Transverse colon (tissue), 4 donors: ENCODE data around the gene CCDC186. TPM values are rescaled to one million over a fixed set of nuclear protein-coding genes. Genes with fewer than 3 reads are reported as not detected.
A peak's percentile ranks its signal among the peaks of the same experiment; 100 is the strongest.

Source experiments
- DNase-seq: peaks from one replicate; pipeline ENCODE4 v3.0.0-alpha.2; 2019
- H3K27ac ChIP-seq, 4 donors: fragments of 200-600 bp; sonication (generic); 2 replicates each; pipeline ENCODE4 v1.5.1; 2016 to 2018; ENCODE audit warnings: inconsistent platforms in 4 of 4
- H3K27me3 ChIP-seq: fragments of 200-600 bp; sonication (generic); 2 replicates; pipeline ENCODE4 v1.5.1; 2017; ENCODE audit warnings: inconsistent platforms
- H3K36me3 ChIP-seq, 4 donors: fragments of 200-600 bp; sonication (generic); 2 replicates each; pipeline ENCODE4 v1.5.1; 2017 to 2019; ENCODE audit warnings: inconsistent platforms in 4 of 4
- H3K4me1 ChIP-seq, 4 donors: fragments of 200-600 bp; sonication (generic); 2 replicates each; pipeline ENCODE4 v1.5.1; 2017 to 2020; ENCODE audit warnings: inconsistent platforms in 4 of 4
- H3K4me3 ChIP-seq, 4 donors: fragments of 200-600 bp; sonication (generic); 1 replicate in 1 of 4; 2 replicates in 3 of 4; pipeline versions ENCODE4 v1.5.1 to v1.6.1; 2017 to 2019; ENCODE audit warnings: inconsistent platforms in 4 of 4
- H3K9me3 ChIP-seq, 2 donors: fragments of 200-600 bp; sonication (generic); 2 replicates each; pipeline ENCODE4 v1.5.1; 2017 to 2019; ENCODE audit warnings: inconsistent platforms in 2 of 2
- CTCF ChIP-seq, 5 experiments: fragments of 200-600 bp in 3 of 5; fragments of 450-650 bp in 2 of 5; sonication (generic) in 3 of 5; IDR thresholded peaks; 1 replicate in 2 of 5; 2 replicates in 3 of 5; pipeline ENCODE4 v1.5.1; 2016 to 2017; ENCODE audit warnings: antibody characterized with exemption in 5 of 5, inconsistent platforms in 3 of 5, mild to moderate bottlenecking in 2 of 5, moderate library complexity in 1 of 5
- EP300 ChIP-seq: sonication (generic); formaldehyde crosslinking; IDR thresholded peaks from one replicate; pipeline ENCODE4 v1.6.1; 2017; ENCODE audit warnings: antibody characterized with exemption, low read depth
- POLR2A ChIP-seq: fragments of 450-650 bp; IDR thresholded peaks from one replicate; pipeline ENCODE4 v1.6.1; 2016; ENCODE audit warnings: antibody characterized with exemption, mild to moderate bottlenecking, moderate library complexity
- POLR2AphosphoS5 ChIP-seq, 3 donors: sonication (generic); formaldehyde crosslinking; IDR thresholded peaks; one replicate each; pipeline ENCODE4 v1.6.1; 2016; ENCODE audit warnings: antibody characterized with exemption in 3 of 3
- WGBS, 2 donors: methylation state at CpG; one replicate each; pipeline ENCODE4 v1.1.5; 2018; ENCODE audit warnings: low coverage in 1 of 2; 5-methylcytosine and 5-hydroxymethylcytosine counted together
- in situ Hi-C, 4 donors: fragments of 200-750 bp; cut with MboI; loops; one replicate each; pipeline versions ENCODE4 v1.15.0 to v1.15.1; 2017; ENCODE audit warnings: low sequenced_read_pairs in 3 of 4, low pct_ligation_motif_present in 1 of 4, low pct_unique_long_range_greater_than_20kb in 1 of 4
- intact Hi-C: fragments of 100-400 bp; cut with DNase I; formaldehyde crosslinking; loops from one replicate; pipeline ENCODE4 v1.15.1; 2023; ENCODE audit warnings: low total_unique reads
- total RNA-seq, 4 donors: library from RNA; depleted of rRNA; stranded (reverse); fragments of >200 nt; gene quantifications; one replicate each; pipeline ENCODE4 v1.1.0, GENCODE V29; 2016

CCDC186 gene
- total RNA-seq, 4 donors from 2014 or later = 18.7 to 194 (median 47.5) TPM

- intact Hi-C loops = no loop called here
- WGBS, 2 donors = 75 to 89% methylated on average over 6 to 28 of the region's 28 CpGs
- DNase-seq = no peak
Measured at GRCh38 chr10:114179148-114179547, 5.1 kb upstream of the CCDC186 start, which contains the start of gene TDRD1. TSS of gene TDRD1 (plus strand) at chr10:114179353. CDS start at chr10:114187832, 8,479 bp downstream.

GRCh38 chr10:114176511-114176910 is 2.5 kb upstream of the CCDC186 start:
- WGBS, 2 donors = 80 to 96% methylated on average over 1 of the region's 1 CpG
- H3K9me3 ChIP-seq = no peaks in the 10 kb centered on the region
- intact Hi-C loops = no loop called here
- TF ChIP-seq POLR2A (no peak), EP300 (no peak), CTCF (IDR thresholded peaks at IDR 0.05) (no peak), POLR2AphosphoS5 (IDR thresholded peaks at IDR 0.05) (no peak)
- no peaks in the 10 kb centered on the region for H3K27me3 ChIP-seq
- H3K4me1 ChIP-seq = peaks cover 0 to 32% (median 21%) of the 10 kb centered on the region in 4 donors
- no peaks in the 10 kb centered on the region for H3K36me3 ChIP-seq
- H3K27ac ChIP-seq = no peak overlapping the region
- H3K4me3 ChIP-seq = no peak overlapping the region
- in situ Hi-C loops = no loop called here
- no peak for DNase-seq

More at GRCh38 chr10:114179148-114179547, 5.1 kb upstream of the CCDC186 start, which contains the start of gene TDRD1:
- TF ChIP-seq POLR2A = no peak
- TF ChIP-seq POLR2AphosphoS5 (IDR thresholded peaks at IDR 0.05) = no peak
- no peak for TF ChIP-seq CTCF (IDR thresholded peaks at IDR 0.05)
- TF ChIP-seq EP300 = no peak
- in situ Hi-C loops = no loop called here
- H3K27me3 ChIP-seq = no peaks in the 10 kb centered on the region
- no peaks in the 10 kb centered on the region for H3K36me3 ChIP-seq
- H3K27ac ChIP-seq = no peak within 1 kb of the TSS
- no peak within 1 kb of the TSS for H3K4me3 ChIP-seq
- peaks cover 0 to 18% (median 8%) of the 10 kb centered on the region in 4 donors for H3K4me1 ChIP-seq
- no peaks in the 10 kb centered on the region for H3K9me3 ChIP-seq

GRCh38 chr10:114175667-114176066 is 1.7 kb upstream of the CCDC186 start:
- intact Hi-C loops = no loop called here
- no peaks in the 10 kb centered on the region for H3K27me3 ChIP-seq
- 75 to 88% methylated on average over 1 of the region's 1 CpG for WGBS, 2 donors
- no peak overlapping the region for H3K4me3 ChIP-seq
- H3K9me3 ChIP-seq = no peaks in the 10 kb centered on the region
- no peak for DNase-seq
- H3K27ac ChIP-seq = peak overlapping the region in 1 of 4 donors; percentile 95
- in situ Hi-C loops = no loop called here
- no peaks in the 10 kb centered on the region for H3K36me3 ChIP-seq
- peaks cover 0 to 39% (median 21%) of the 10 kb centered on the region in 4 donors for H3K4me1 ChIP-seq
- no peak for TF ChIP-seq POLR2A
- no peak for TF ChIP-seq POLR2AphosphoS5 (IDR thresholded peaks at IDR 0.05)
- no peak for TF ChIP-seq CTCF (IDR thresholded peaks at IDR 0.05)
- no peak for TF ChIP-seq EP300

GRCh38 chr10:114174695-114175188 is 739 bp upstream of the CCDC186 start:
- in situ Hi-C loops (no loop called here), intact Hi-C loops (no loop called here)
- Histone ChIP-seq H3K36me3 (no peaks in the 10 kb centered on the region), H3K27me3 (no peaks in the 10 kb centered on the region), H3K4me3 (peak overlapping the region; percentile 71 to 96 (median 86)), H3K4me1 (peaks cover 0 to 39% (median 21%) of the 10 kb centered on the region in 4 donors), H3K9me3 (no peaks in the 10 kb centered on the region), H3K27ac (peak overlapping the region; percentile 89 to 96 (median 95))
- 1 to 18% methylated on average over 3 to 19 of the region's 19 CpGs for WGBS, 2 donors
- DNase-seq = no peak
- peak in 1 of 3 donors; percentile 14 for TF ChIP-seq POLR2AphosphoS5 (IDR thresholded peaks at IDR 0.05)
- TF ChIP-seq CTCF (IDR thresholded peaks at IDR 0.05) = no peak
